NCI-H748 (cell line): Measurements from ENCODE around the gene SF3B3.
A peak's percentile ranks its signal among the peaks of the same experiment; 100 is the strongest.

Experiments
- DNase-seq: peaks from one replicate; lab custom pipeline; 2025; ENCODE audit not compliant: unreplicated experiment; lab: John Stamatoyannopoulos, UW

The SF3B3 gene

GRCh38 chr16:70523743-70524398 is at the start of gene SF3B3:
TSS of gene SF3B3 (plus strand) at chr16:70523816. CDS start at chr16:70526657, 2,841 bp downstream.
- peak; percentile 78 for DNase-seq

GRCh38 chr16:70474320-70475053 is 49.1 kb upstream of the SF3B3 start:
- no peak for DNase-seq

GRCh38 chr16:70475054-70475871 is 48.4 kb upstream of the SF3B3 start:
- no peak for DNase-seq

- no peak for DNase-seq
Measured at GRCh38 chr16:70476272-70477020, 47.2 kb upstream of the SF3B3 start.

- DNase-seq: no peak
Measured at GRCh38 chr16:70478169-70478568, 45.4 kb upstream of the SF3B3 start.

- DNase-seq: no peak
Measured at GRCh38 chr16:70478912-70479341, 44.7 kb upstream of the SF3B3 start.

GRCh38 chr16:70480127-70481105 is 43.2 kb upstream of the SF3B3 start:
- DNase-seq: no peak

GRCh38 chr16:70481929-70482536 is 41.6 kb upstream of the SF3B3 start:
- DNase-seq: no peak

- DNase-seq: no peak
Measured at GRCh38 chr16:70482624-70483023, 41.0 kb upstream of the SF3B3 start.

GRCh38 chr16:70483426-70483825 is 40.2 kb upstream of the SF3B3 start:
- DNase-seq: no peak

GRCh38 chr16:70484867-70485266 is 38.7 kb upstream of the SF3B3 start:
- no peak for DNase-seq

GRCh38 chr16:70490261-70490660 is 33.4 kb upstream of the SF3B3 start:
- no peak for DNase-seq

- no peak for DNase-seq
Measured at GRCh38 chr16:70493802-70494201, 29.8 kb upstream of the SF3B3 start.

GRCh38 chr16:70494202-70494770 is 29.3 kb upstream of the SF3B3 start:
- no peak for DNase-seq

GRCh38 chr16:70494777-70495176 is 28.8 kb upstream of the SF3B3 start:
- no peak for DNase-seq

GRCh38 chr16:70495425-70496182 is 28.0 kb upstream of the SF3B3 start:
- no peak for DNase-seq

GRCh38 chr16:70496513-70496912 is 27.1 kb upstream of the SF3B3 start:
- no peak for DNase-seq

- no peak for DNase-seq
Measured at GRCh38 chr16:70508752-70509151, 14.9 kb upstream of the SF3B3 start.
